Adrenal gland (tissue), 5 donors: ENCODE data around the gene CNPY2.

Source experiments
- POLR2A ChIP-seq, 2 donors: fragments of 450-650 bp; IDR thresholded peaks; one replicate each; pipeline ENCODE4 v1.6.1; 2017; ENCODE audit warnings: antibody characterized with exemption in 2 of 2, mild to moderate bottlenecking in 2 of 2, moderate library complexity in 1 of 2
- TF ChIP-seq, protein P1 (sequence below), 6 experiments: fragments of 450-650 bp in 4 of 6; fragments of 200-600 bp in 2 of 6; sonication (generic) in 1 of 6; IDR thresholded peaks; 1 replicate in 5 of 6; 2 replicates in 1 of 6; pipeline versions ENCODE4 v1.5.1 to v1.8.0; 2016 to 2021; ENCODE audit warnings: antibody characterized with exemption in 6 of 6, mild to moderate bottlenecking in 2 of 6, moderate library complexity in 1 of 6
- donor health status: DM: no; HTN: no; CAD: no.

- TF ChIP-seq, protein P1, sequence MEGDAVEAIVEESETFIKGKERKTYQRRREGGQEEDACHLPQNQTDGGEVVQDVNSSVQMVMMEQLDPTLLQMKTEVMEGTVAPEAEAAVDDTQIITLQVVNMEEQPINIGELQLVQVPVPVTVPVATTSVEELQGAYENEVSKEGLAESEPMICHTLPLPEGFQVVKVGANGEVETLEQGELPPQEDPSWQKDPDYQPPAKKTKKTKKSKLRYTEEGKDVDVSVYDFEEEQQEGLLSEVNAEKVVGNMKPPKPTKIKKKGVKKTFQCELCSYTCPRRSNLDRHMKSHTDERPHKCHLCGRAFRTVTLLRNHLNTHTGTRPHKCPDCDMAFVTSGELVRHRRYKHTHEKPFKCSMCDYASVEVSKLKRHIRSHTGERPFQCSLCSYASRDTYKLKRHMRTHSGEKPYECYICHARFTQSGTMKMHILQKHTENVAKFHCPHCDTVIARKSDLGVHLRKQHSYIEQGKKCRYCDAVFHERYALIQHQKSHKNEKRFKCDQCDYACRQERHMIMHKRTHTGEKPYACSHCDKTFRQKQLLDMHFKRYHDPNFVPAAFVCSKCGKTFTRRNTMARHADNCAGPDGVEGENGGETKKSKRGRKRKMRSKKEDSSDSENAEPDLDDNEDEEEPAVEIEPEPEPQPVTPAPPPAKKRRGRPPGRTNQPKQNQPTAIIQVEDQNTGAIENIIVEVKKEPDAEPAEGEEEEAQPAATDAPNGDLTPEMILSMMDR (IDR thresholded peaks at IDR 0.05) = no peak
- no peak for TF ChIP-seq POLR2A (IDR thresholded peaks at IDR 0.05)
Measured at GRCh38 chr12:56260380-56260779, 55.4 kb downstream of the CNPY2 start.
